OCI-LY7 (cell line): ENCODE measurements around the gene ZBTB47. TPM values are rescaled to one million over a fixed set of nuclear protein-coding genes. Genes with fewer than 3 reads are reported as not detected.

Source experiments
- BruUV-seq: library from RNA; stranded (reverse); fragments of 400-500 nt; replicated peaks from 2 replicates; lab custom pipeline; 2021; lab: Mats Ljungman, UMichigan
- CTCF ChIA-PET: fragments of 300-600 bp; sonication (Branson Sonifier 250); formaldehyde crosslinking; loops from one replicate; lab custom pipeline; 2022; ENCODE audit warnings: antibody characterized with exemption; ENCODE audit not compliant: unreplicated experiment; lab: Charles Lee
- POLR2A ChIA-PET: fragments of 300-600 bp; sonication (Branson Sonifier 250); formaldehyde crosslinking; loops from one replicate; lab custom pipeline; 2022; ENCODE audit warnings: antibody characterized with exemption; lab: Charles Lee
- DNase-seq: peaks from one replicate; pipeline ENCODE4 v3.0.0-alpha.2; 2015; ENCODE audit warnings: low spot score
- H2AFZ ChIP-seq: fragments of 200-600 bp; sonication (generic), shearing (Covaris generic); 2 replicates; pipeline ENCODE4 v1.6.1; 2014; ENCODE audit warnings: mild to moderate bottlenecking, antibody characterized with exemption, low read length, moderate library complexity
- H3K27ac ChIP-seq: fragments of 200-600 bp; sonication (generic); 2 replicates; pipeline ENCODE4 v1.5.1; 2014; ENCODE audit warnings: mixed run types, low read depth, mild to moderate bottlenecking, moderate library complexity, low read length, inconsistent platforms; ENCODE audit not compliant: poor library complexity, severe bottlenecking
- H3K36me3 ChIP-seq: fragments of 200-600 bp; sonication (generic); 2 replicates; pipeline ENCODE4 v1.6.1; 2014; ENCODE audit warnings: mild to moderate bottlenecking, antibody characterized with exemption, low read length, moderate library complexity, mixed read lengths; ENCODE audit not compliant: insufficient read depth
- H3K4me1 ChIP-seq: fragments of 200-600 bp; sonication (generic); 2 replicates; pipeline ENCODE4 v1.5.1; 2014; ENCODE audit warnings: mild to moderate bottlenecking, low read length; ENCODE audit not compliant: insufficient read depth, poor library complexity, severe bottlenecking
- H3K4me2 ChIP-seq: fragments of 200-600 bp; sonication (generic); 2 replicates; pipeline ENCODE4 v1.6.1; 2014; ENCODE audit warnings: mild to moderate bottlenecking, low read length
- H3K4me3 ChIP-seq: fragments of 200-600 bp; sonication (generic); 2 replicates; pipeline ENCODE4 v1.5.1; 2014; ENCODE audit warnings: mild to moderate bottlenecking, low read depth, low read length; ENCODE audit not compliant: poor library complexity, severe bottlenecking
- H3K79me2 ChIP-seq: fragments of 200-600 bp; sonication (generic); 2 replicates; pipeline ENCODE4 v1.6.1; 2016; ENCODE audit warnings: low read depth, mild to moderate bottlenecking, low read length, moderate library complexity, mixed read lengths; ENCODE audit not compliant: insufficient read depth
- H3K9me2 ChIP-seq: fragments of 200-600 bp; sonication (generic); 2 replicates; pipeline ENCODE4 v1.6.1; 2016; ENCODE audit warnings: mild to moderate bottlenecking, low read length, mixed read lengths; ENCODE audit not compliant: insufficient read depth
- H3K9me3 ChIP-seq: fragments of 200-600 bp; sonication (generic); 2 replicates; pipeline ENCODE4 v1.6.1; 2014; ENCODE audit warnings: mild to moderate bottlenecking, mixed run types, low read length, mixed read lengths
- H4K20me1 ChIP-seq: fragments of 200-600 bp; sonication (generic); 2 replicates; pipeline ENCODE4 v1.6.1; 2014; ENCODE audit warnings: mild to moderate bottlenecking, antibody characterized with exemption, low read length, moderate library complexity, mixed read lengths; ENCODE audit not compliant: insufficient read depth
- EZH2phosphoT487 ChIP-seq: fragments of 200-600 bp; sonication (generic); IDR thresholded peaks from 2 replicates; pipeline ENCODE4 v1.6.1; 2018; ENCODE audit warnings: low read depth, borderline replicate concordance, mild to moderate bottlenecking, mixed run types, antibody characterized with exemption, low read length, moderate library complexity, mixed read lengths
- intact Hi-C: fragments of 100-400 bp; cut with micrococcal nuclease; formaldehyde crosslinking; loops from one replicate; pipeline ENCODE4 v1.10.0; 2022; ENCODE audit not compliant: unreplicated experiment
- total RNA-seq, 2 experiments: library from RNA; depleted of rRNA in 1 of 2; stranded (reverse); fragments of >200 nt in 1 of 2; shearing (Covaris generic) in 1 of 2; gene quantifications; 2 replicates each; pipeline ENCODE4 v1.2.3, GENCODE V29; 2014 to 2022
- TF ChIP-seq, protein P1 (sequence below): fragments of 200-600 bp; sonication (generic); conservative IDR thresholded peaks from 2 replicates; pipeline ENCODE4 v1.5.1; 2014; ENCODE audit warnings: mild to moderate bottlenecking, antibody characterized with exemption, low read length, moderate library complexity, mixed read lengths

ZBTB47 gene
- total RNA-seq, 2 experiments from 2014 or later, result 0.09 TPM; not detected in 1

DNA sequence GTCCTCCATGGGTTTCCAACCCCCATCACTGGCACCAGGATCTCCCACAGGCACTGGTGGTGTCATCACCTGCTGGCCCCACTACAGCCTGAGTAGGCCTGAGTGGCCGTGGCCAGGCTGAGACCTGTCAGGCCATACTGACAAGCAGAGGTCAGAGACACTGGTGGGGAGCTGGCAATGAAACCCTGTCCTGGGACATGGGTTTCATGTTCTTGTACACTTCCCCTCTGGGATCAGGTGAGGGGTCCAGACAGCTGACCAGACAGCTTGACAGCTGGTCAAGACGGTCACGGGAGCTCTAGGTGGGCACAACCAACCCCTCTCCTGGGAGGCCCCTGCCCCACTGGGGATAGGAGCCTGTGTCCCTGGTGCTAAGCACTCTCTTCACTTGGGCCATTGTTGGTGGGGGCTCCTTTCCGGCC lies 13.1 kb downstream of the ZBTB47 start:
- BruUV-seq, result no TSS peak
- intact Hi-C loops, result no loop called here
- no peaks in the 10 kb centered on the region for H3K9me3 ChIP-seq
- H2AFZ ChIP-seq, result no peak overlapping the region
- H3K9me2 ChIP-seq, result no peaks in the 10 kb centered on the region
- ChIA-PET CTCF (no interaction called here), POLR2A (no interaction called here)
- DNase-seq, result no peak
- H3K79me2 ChIP-seq, result no peaks in the 10 kb centered on the region
- H3K4me2 ChIP-seq, result no peak overlapping the region
- no peaks in the 10 kb centered on the region for H4K20me1 ChIP-seq
- no peaks in the 10 kb centered on the region for H3K4me1 ChIP-seq
- TF ChIP-seq EZH2phosphoT487, result no peak
- TF ChIP-seq, protein P1, sequence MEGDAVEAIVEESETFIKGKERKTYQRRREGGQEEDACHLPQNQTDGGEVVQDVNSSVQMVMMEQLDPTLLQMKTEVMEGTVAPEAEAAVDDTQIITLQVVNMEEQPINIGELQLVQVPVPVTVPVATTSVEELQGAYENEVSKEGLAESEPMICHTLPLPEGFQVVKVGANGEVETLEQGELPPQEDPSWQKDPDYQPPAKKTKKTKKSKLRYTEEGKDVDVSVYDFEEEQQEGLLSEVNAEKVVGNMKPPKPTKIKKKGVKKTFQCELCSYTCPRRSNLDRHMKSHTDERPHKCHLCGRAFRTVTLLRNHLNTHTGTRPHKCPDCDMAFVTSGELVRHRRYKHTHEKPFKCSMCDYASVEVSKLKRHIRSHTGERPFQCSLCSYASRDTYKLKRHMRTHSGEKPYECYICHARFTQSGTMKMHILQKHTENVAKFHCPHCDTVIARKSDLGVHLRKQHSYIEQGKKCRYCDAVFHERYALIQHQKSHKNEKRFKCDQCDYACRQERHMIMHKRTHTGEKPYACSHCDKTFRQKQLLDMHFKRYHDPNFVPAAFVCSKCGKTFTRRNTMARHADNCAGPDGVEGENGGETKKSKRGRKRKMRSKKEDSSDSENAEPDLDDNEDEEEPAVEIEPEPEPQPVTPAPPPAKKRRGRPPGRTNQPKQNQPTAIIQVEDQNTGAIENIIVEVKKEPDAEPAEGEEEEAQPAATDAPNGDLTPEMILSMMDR, result no peak
- no peak overlapping the region for H3K4me3 ChIP-seq
- H3K36me3 ChIP-seq, result no peaks in the 10 kb centered on the region
- H3K27ac ChIP-seq, result no peak overlapping the region

DNA sequence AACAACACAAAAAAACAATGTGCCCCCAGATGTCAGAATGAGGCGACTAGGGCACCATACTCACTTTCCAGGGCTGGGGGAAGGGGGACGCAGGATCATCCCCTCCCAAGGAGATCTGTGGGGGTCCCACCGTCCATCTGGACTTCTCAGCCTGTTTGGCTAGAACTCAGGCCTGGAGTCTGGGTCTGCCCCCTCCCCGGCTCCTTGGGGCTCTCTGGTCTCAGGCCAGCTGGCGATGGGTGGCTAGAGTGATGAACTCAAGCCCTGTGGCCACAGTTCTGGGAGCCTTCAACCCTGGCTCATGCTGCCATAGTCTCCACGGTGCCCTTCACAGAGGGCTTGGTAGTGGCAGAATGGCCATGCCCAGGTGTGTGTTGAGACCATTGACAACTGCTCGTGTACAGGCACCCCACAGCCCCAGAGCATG lies 13.6 kb downstream of the ZBTB47 start:
- TF ChIP-seq, protein P1, result no peak
- no peak overlapping the region for H3K27ac ChIP-seq
- no peak overlapping the region for H3K4me3 ChIP-seq
- no peaks in the 10 kb centered on the region for H3K36me3 ChIP-seq
- DNase-seq, result no peak
- H3K4me2 ChIP-seq, result no peak overlapping the region
- no TSS peak for BruUV-seq
- POLR2A ChIA-PET, result no interaction called here
- no peak overlapping the region for H2AFZ ChIP-seq
- no peaks in the 10 kb centered on the region for H3K9me2 ChIP-seq
- no peaks in the 10 kb centered on the region for H3K79me2 ChIP-seq
- no peaks in the 10 kb centered on the region for H4K20me1 ChIP-seq
- CTCF ChIA-PET, result no interaction called here
- no peaks in the 10 kb centered on the region for H3K9me3 ChIP-seq
- intact Hi-C loops, result no loop called here
- H3K4me1 ChIP-seq, result no peaks in the 10 kb centered on the region

DNA sequence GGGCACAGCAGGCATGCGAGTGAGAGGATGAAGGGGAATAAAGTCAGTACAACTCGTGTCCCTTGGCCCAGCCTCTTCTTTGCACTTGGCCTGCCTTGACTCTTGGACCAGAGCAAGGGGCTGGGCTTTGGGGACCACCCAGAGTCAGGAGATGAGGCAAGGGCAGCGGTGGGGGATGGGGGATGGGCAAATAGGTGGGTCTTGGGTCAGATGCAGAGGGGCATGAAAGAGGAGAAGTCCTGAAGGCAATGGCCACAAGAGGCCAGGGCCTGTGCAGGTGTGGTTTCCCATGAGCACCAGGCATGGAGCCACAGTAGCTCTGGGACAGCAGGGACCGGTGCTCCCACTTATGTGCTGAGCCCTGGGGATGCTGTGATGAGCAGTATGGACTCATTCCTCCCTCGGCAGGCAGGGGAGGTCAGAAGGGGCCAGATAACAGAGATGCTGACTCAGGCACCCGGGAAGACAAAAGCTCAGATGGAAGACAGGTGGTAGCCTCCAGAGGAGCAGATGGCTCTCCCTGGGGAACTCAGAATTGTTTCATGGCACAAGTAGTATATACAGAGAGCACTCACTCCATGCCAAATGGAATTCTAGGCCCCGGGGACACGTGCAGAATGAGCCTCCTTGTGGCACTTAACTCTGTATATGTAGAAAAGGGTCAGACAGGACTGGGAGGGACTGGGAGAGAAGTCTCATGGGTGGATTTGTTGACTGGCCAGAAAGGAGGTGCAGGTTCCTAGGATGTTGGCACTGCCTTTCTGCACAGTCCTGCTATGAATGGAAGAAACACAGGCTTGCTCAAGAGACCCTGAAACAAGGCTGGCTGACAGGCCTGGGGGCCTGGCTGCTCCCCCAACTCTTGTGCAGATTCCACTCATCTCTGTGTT lies 14.3 kb downstream of the ZBTB47 start:
- POLR2A ChIA-PET, result no interaction called here
- BruUV-seq, result no TSS peak

More for the DNA sequence above, 14.3 kb downstream of the ZBTB47 start:
- TF ChIP-seq, protein P1, result no peak
- TF ChIP-seq EZH2phosphoT487, result no peak
- intact Hi-C loops, result no loop called here
- H3K4me1 ChIP-seq, result no peaks in the 10 kb centered on the region
- H3K36me3 ChIP-seq, result no peaks in the 10 kb centered on the region
- H3K79me2 ChIP-seq, result no peaks in the 10 kb centered on the region
- H3K4me2 ChIP-seq, result no peak overlapping the region
- H4K20me1 ChIP-seq, result no peaks in the 10 kb centered on the region
- DNase-seq, result no peak
- no peaks in the 10 kb centered on the region for H3K9me3 ChIP-seq
- CTCF ChIA-PET, result no interaction called here
- H2AFZ ChIP-seq, result no peak overlapping the region
- H3K4me3 ChIP-seq, result no peak overlapping the region
- H3K27ac ChIP-seq, result no peak overlapping the region
- no peaks in the 10 kb centered on the region for H3K9me2 ChIP-seq
